Measurements from ENCODE around the gene MMEL1. TPM values are rescaled to one million over a fixed set of nuclear protein-coding genes. Genes with fewer than 3 reads are reported as not detected.
"Not testable (repeated sequence)": the region's sequence is repeated elsewhere in the genome, so short reads cannot be mapped to it uniquely, and the experiment has no call there.

MMEL1 gene
- total and polyA plus RNA-seq, 8 donors, result 0.39 to 8.7 (median 2.5) TPM

DNA sequence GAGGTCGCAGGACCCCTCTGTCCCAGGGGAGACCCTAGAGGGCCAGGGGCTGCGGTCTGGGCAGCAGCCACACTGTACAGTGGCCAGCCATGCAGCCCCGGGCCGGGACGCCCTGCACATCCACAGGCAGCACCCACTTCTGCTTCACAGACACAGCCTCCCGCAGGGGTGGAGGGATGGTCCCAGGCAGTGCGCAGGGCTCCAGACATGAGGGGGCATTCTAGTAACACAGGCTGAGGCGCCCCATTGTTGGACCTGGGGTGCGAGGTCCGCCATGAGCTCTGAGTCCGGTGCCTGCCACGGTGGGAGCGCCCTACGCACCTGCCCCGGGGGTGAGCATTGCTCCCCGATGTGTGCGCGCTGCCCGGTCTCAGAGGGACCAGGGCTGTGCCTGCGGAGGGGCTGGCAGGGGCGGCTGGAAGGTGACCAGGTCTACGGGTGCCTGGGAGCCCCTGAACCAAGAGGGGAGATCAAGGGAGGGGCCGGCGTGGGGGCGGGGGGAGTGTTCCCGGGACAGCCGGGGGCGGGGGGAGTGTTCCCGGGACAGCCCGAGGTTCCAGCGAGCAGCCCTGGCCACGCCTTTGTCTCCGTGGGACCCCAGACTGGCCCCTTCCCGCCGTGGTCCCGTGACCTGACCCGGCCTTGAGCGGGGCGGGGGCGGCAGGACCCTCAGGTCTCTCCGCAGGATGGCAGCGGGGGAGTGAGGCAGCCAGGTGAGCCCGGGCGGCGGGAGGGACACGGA, 4.5 kb downstream of the MMEL1 start:
- FAIRE-seq (no peak), DNase-seq (peak in 2 of 6 donors; percentile 20 to 62), ATAC-seq (peak in 1 of 4 donors; percentile 11)
- no peak overlapping the region for H3K4me3 ChIP-seq
- H3K27ac ChIP-seq, result no peak overlapping the region
- 5 to 6% methylated on average over 33 to 46 of the region's 46 CpGs for WGBS, 2 donors
- H3K9me3 ChIP-seq, result no peaks in the 10 kb centered on the region
- H3K4me1 ChIP-seq, result no peaks in the 10 kb centered on the region
- intact Hi-C loops (cut with DNase I), result no loop called here
- H3K27me3 ChIP-seq, result peaks cover 0 to 31% (median 0%) of the 10 kb centered on the region in 4 donors
- no peaks in the 10 kb centered on the region for H3K36me3 ChIP-seq
- TF ChIP-seq CTCF (IDR thresholded peaks at IDR 0.05), result no peak

DNA sequence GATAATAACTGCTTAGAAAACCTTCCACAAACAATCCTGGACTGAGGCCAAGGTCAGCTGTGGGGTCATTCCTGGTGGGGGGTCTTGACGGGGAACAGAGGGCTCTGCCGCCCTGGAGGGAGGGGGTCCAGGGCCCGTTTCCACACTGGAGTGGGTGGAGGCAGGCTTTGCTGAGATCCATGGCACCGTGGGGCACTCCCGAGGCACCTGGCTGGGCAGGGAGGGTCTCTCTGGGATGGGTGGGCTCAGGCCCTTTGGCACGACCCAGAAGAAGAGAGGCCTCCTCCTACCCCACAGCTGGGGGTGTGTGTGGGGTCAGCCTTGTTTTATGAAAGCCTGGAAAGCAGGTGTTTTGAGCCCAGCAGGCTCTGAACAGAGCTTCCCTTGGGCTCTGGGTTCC, 5.1 kb downstream of the MMEL1 start:
- no peaks in the 10 kb centered on the region for H3K4me1 ChIP-seq
- no peak for TF ChIP-seq CTCF (IDR thresholded peaks at IDR 0.05)
- peaks cover 0 to 31% (median 0%) of the 10 kb centered on the region in 4 donors for H3K27me3 ChIP-seq
- ATAC-seq (no peak), DNase-seq (peak in 1 of 6 donors; percentile 45), FAIRE-seq (no peak)
- H3K4me3 ChIP-seq, result no peak overlapping the region
- H3K9me3 ChIP-seq, result no peaks in the 10 kb centered on the region
- no peak overlapping the region for H3K27ac ChIP-seq
- 14 to 21% methylated on average over 6 of the region's 6 CpGs for WGBS, 2 donors
- intact Hi-C loops (cut with DNase I), result no loop called here
- no peaks in the 10 kb centered on the region for H3K36me3 ChIP-seq

DNA sequence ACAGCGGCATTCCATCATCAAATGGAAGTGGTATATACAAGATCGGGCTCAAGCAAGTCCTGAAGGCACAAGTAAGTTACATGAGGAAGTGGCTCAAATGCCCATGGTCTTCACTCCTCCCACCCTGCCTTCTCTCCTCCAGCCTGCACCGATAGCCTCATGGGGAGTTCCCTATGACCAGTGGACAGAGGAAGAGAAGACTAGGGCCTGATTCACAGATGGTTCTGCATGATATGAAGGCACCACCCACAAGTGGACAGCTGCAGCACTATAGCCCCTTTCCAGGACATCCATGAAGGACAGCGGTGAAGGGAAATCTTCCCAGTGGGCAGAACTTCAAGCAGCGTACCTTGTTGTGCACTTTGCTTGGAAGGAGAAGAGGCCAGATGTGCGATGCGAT, 7.1 kb downstream of the MMEL1 start:
- intact Hi-C loops (cut with DNase I); FAIRE-seq: not testable (repeated sequence)
- H3K27me3 ChIP-seq, result peaks cover 0 to 31% (median 0%) of the 10 kb centered on the region in 4 donors

DNA sequence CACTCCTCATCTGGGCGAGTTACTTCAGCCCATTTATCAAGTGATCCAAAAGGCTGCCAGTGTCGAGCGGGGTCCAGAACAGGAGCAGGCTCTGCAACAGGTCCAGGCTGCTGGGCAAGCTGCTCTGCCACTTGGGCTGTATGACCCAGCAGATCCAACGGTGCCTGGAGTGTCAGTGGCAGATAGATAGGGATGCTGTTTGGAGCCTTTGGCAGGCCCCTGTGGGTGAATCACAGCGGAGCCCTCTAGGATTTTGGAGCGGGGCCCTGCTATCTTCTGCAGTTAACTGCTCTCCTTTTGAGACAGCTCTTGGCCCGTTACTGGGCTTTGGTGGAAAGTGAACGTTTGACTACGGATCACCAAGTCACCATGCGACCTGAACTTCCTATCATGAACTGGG, 7.5 kb downstream of the MMEL1 start:
- no peak overlapping the region for H3K27ac ChIP-seq
- DNase-seq (no peak), FAIRE-seq (no peak), ATAC-seq (no peak)
- WGBS, 2 donors, result 77 to 83% methylated on average over 10 of the region's 10 CpGs
- H3K36me3 ChIP-seq, result no peaks in the 10 kb centered on the region
- no peak overlapping the region for H3K4me3 ChIP-seq
- H3K4me1 ChIP-seq, result no peaks in the 10 kb centered on the region
- H3K9me3 ChIP-seq, result no peaks in the 10 kb centered on the region
- intact Hi-C loops (cut with DNase I), result no loop called here
- peaks cover 0 to 31% (median 0%) of the 10 kb centered on the region in 4 donors for H3K27me3 ChIP-seq
- TF ChIP-seq CTCF (IDR thresholded peaks at IDR 0.05), result no peak

More for the DNA sequence above, 7.1 kb downstream of the MMEL1 start:
- H3K27ac ChIP-seq, H3K9me3 ChIP-seq, H3K4me1 ChIP-seq, H3K4me3 ChIP-seq, DNase-seq, ATAC-seq, H3K36me3 ChIP-seq: not testable (repeated sequence)
- 58 to 60% methylated on average over 7 of the region's 7 CpGs for WGBS, 2 donors

GRCh38 chr1:2624735-2625300, 8.0 kb downstream of the MMEL1 start:
- no peak for TF ChIP-seq CTCF (IDR thresholded peaks at IDR 0.05)
- DNase-seq (no peak), ATAC-seq (no peak), FAIRE-seq (no peak)
- H3K9me3 ChIP-seq, result no peaks in the 10 kb centered on the region
- no peaks in the 10 kb centered on the region for H3K36me3 ChIP-seq
- no peak overlapping the region for H3K27ac ChIP-seq
- intact Hi-C loops (cut with DNase I), result no loop called here
- H3K4me3 ChIP-seq, result no peak overlapping the region
- WGBS, 2 donors, result 84 to 91% methylated on average over 13 of the region's 13 CpGs
- no peaks in the 10 kb centered on the region for H3K4me1 ChIP-seq
- H3K27me3 ChIP-seq, result peaks cover 0 to 29% (median 0%) of the 10 kb centered on the region in 4 donors

Measured in pancreas (tissue), 10 donors.